ENCODE measurements around the gene COL5A1.

Gene COL5A1

DNA sequence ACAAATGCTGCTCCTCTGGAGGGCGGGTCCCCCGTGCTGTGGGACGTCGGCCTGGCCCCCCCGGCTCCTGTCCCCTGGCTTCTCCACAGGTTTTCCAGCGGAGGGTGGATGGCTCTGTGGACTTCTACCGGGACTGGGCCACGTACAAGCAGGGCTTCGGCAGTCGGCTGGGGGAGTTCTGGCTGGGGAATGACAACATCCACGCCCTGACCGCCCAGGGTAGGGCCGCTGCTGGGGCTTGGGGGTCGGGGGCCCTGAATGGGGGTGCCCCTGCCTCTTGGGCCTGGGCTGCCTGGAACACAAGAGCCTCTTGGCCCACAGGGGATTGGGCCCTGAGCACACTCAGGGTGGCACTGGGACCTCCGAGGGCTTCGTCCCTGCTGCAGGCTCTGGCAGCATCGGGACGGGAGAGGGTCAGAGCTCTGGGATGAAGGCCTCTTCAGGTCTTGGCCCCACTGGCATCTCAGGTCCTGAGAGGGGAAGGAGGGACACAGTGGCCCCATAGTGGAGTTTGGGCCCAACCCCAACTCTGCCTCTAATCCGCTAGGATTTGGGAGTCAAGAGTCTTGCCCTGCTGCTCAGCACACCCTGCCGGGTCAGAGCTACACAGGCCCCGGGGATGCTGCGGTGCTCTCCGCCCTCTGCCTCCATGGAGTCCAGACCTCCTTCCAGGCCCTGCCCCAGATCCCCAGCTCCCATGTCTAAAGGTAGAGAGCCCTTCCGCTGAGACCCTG, 244.2 kb downstream of the COL5A1 start:
- H3K36me3 ChIP-seq (replicated peaks; ENCODE audit: low read depth, low read length): no peaks in the 10 kb centered on the region
- no peaks in the 10 kb centered on the region for H3K27me3 ChIP-seq (ENCODE audit: low read depth, low read length)
- H2AFZ ChIP-seq (ENCODE audit: low read depth, low read length): no peak overlapping the region
- TF ChIP-seq, protein P1, sequence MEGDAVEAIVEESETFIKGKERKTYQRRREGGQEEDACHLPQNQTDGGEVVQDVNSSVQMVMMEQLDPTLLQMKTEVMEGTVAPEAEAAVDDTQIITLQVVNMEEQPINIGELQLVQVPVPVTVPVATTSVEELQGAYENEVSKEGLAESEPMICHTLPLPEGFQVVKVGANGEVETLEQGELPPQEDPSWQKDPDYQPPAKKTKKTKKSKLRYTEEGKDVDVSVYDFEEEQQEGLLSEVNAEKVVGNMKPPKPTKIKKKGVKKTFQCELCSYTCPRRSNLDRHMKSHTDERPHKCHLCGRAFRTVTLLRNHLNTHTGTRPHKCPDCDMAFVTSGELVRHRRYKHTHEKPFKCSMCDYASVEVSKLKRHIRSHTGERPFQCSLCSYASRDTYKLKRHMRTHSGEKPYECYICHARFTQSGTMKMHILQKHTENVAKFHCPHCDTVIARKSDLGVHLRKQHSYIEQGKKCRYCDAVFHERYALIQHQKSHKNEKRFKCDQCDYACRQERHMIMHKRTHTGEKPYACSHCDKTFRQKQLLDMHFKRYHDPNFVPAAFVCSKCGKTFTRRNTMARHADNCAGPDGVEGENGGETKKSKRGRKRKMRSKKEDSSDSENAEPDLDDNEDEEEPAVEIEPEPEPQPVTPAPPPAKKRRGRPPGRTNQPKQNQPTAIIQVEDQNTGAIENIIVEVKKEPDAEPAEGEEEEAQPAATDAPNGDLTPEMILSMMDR (IDR thresholded peaks at IDR 0.05; ENCODE audit: low read depth, low read length): no peak
- no peak for TF ChIP-seq EZH2phosphoT487 (IDR thresholded peaks at IDR 0.05; ENCODE audit: low read depth)
- no peak overlapping the region for H3K4me2 ChIP-seq (ENCODE audit: low read length)
- H4K20me1 ChIP-seq (ENCODE audit: insufficient read depth, low read length): no peaks in the 10 kb centered on the region
- H3K4me3 ChIP-seq (ENCODE audit: low read length): no peak overlapping the region
- no peak overlapping the region for H3K9ac ChIP-seq (ENCODE audit: low read length)
- no peaks in the 10 kb centered on the region for H3K4me1 ChIP-seq (ENCODE audit: low read length)
- no peak overlapping the region for H3K27ac ChIP-seq (ENCODE audit: low read length)
- no peaks in the 10 kb centered on the region for H3K79me2 ChIP-seq (ENCODE audit: low read length)
- no peaks in the 10 kb centered on the region for H3K9me3 ChIP-seq (ENCODE audit: insufficient read depth, low read length)

DNA sequence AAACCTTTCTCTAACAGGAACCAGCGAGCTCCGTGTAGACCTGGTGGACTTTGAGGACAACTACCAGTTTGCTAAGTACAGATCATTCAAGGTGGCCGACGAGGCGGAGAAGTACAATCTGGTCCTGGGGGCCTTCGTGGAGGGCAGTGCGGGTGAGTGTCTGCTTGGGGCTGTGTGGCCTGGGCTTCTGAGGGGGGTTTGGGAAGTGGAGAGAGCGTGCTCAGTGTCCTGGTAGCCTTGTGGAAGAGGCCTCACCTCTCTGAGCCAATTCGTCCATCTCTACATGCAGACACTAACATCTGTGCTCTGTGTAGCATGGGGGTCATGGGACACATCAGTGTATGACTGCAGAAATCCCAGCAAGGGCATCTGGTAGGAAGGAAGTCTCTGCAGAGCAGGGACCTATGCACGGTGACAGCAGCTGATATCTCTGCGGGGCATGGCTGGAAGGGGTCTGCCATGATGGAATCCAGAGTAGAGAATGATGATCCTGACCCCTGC, 244.9 kb downstream of the COL5A1 start:
- H2AFZ ChIP-seq (ENCODE audit: low read depth, low read length): no peak overlapping the region
- H3K79me2 ChIP-seq (ENCODE audit: low read length): no peaks in the 10 kb centered on the region
- H3K27ac ChIP-seq (ENCODE audit: low read length): no peak overlapping the region
- H3K9me3 ChIP-seq (ENCODE audit: insufficient read depth, low read length): no peaks in the 10 kb centered on the region
- no peaks in the 10 kb centered on the region for H3K36me3 ChIP-seq (replicated peaks; ENCODE audit: low read depth, low read length)
- TF ChIP-seq EZH2phosphoT487 (IDR thresholded peaks at IDR 0.05; ENCODE audit: low read depth): no peak
- TF ChIP-seq, protein P1 (IDR thresholded peaks at IDR 0.05; ENCODE audit: low read depth, low read length): no peak
- H3K4me1 ChIP-seq (ENCODE audit: low read length): no peaks in the 10 kb centered on the region
- no peaks in the 10 kb centered on the region for H4K20me1 ChIP-seq (ENCODE audit: insufficient read depth, low read length)
- H3K27me3 ChIP-seq (ENCODE audit: low read depth, low read length): no peaks in the 10 kb centered on the region
- no peak overlapping the region for H3K4me2 ChIP-seq (ENCODE audit: low read length)
- H3K9ac ChIP-seq (ENCODE audit: low read length): no peak overlapping the region
- H3K4me3 ChIP-seq (ENCODE audit: low read length): no peak overlapping the region

DNA sequence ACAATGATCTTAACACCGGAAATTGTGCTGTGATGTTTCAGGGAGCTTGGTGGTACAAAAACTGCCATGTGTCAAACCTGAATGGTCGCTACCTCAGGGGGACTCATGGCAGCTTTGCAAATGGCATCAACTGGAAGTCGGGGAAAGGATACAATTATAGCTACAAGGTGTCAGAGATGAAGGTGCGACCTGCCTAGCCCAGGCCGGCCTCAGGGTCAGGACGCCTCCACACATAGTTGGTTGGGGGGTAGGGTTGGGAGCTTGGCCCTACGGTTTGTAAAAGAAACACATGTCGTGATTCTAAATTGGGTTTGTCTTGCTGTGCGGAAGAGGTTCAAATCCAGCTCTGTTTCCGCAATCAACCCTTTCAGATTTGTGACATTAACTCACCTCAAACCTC, 245.6 kb downstream of the COL5A1 start:
- Histone ChIP-seq H3K4me1 (ENCODE audit: low read length) (no peaks in the 10 kb centered on the region), H3K79me2 (ENCODE audit: low read length) (no peaks in the 10 kb centered on the region), H3K36me3 (replicated peaks; ENCODE audit: low read depth, low read length) (no peaks in the 10 kb centered on the region), H3K4me3 (ENCODE audit: low read length) (no peak overlapping the region), H3K27ac (ENCODE audit: low read length) (no peak overlapping the region), H4K20me1 (ENCODE audit: insufficient read depth, low read length) (no peaks in the 10 kb centered on the region), H3K27me3 (ENCODE audit: low read depth, low read length) (no peaks in the 10 kb centered on the region), H3K4me2 (ENCODE audit: low read length) (no peak overlapping the region), H3K9ac (ENCODE audit: low read length) (no peak overlapping the region), H3K9me3 (ENCODE audit: insufficient read depth, low read length) (no peaks in the 10 kb centered on the region), H2AFZ (ENCODE audit: low read depth, low read length) (no peak overlapping the region)
- TF ChIP-seq EZH2phosphoT487 (IDR thresholded peaks at IDR 0.05; ENCODE audit: low read depth): no peak
- TF ChIP-seq, protein P1 (IDR thresholded peaks at IDR 0.05; ENCODE audit: low read depth, low read length): no peak

DNA sequence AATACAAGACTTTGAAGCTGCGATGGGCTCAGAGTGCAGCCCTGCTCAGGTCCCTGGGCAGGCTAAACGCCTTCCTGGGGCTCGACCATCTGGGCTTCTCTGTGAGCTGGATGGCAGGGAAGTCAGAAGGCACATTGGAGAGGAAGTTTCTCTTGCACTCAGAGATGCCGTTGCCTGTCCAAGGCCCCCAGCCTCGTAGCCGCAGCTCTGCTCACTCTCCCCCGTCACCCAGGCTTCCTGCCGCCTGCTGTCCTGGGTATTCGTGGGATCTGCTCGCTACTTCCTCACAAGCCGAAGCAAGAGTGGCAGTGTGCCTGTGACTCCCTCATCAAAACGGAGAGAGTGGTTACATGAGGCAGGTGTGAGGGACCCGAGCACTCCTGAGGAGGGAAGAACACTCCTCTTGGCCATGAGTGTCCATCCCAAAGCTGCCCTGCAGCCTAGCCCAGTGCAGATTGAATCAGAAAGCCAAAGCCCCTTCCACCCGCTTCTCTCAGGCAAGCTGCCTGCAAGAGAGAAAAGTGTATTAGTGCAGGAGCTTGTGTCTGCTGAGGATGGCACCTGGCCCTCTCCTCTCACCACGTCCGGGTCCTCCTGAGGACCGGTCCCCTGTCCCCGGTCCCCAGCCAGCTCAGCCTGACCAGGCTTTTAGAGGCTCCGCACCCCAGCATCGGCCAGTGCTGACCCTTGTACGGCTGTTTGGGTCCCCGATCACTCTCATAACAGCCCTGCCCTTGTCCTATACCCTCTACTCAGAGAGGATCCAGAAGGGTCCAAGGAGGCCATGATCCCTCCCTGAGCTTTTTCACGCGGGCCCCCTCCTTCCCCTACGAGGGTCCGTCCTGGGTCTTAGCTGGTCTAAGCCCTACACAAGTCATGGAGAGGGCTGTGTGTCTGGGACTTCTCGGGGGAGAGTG, 246.3 kb downstream of the COL5A1 start:
- Histone ChIP-seq H3K79me2 (ENCODE audit: low read length) (no peaks in the 10 kb centered on the region), H3K4me3 (ENCODE audit: low read length) (no peak overlapping the region), H3K27ac (ENCODE audit: low read length) (no peak overlapping the region), H4K20me1 (ENCODE audit: insufficient read depth, low read length) (no peaks in the 10 kb centered on the region), H2AFZ (ENCODE audit: low read depth, low read length) (no peak overlapping the region; the same call in 1 of the 2 replicates), H3K4me2 (ENCODE audit: low read length) (no peak overlapping the region), H3K9me3 (ENCODE audit: insufficient read depth, low read length) (no peaks in the 10 kb centered on the region), H3K4me1 (ENCODE audit: low read length) (no peaks in the 10 kb centered on the region), H3K9ac (ENCODE audit: low read length) (no peak overlapping the region), H3K27me3 (ENCODE audit: low read depth, low read length) (no peaks in the 10 kb centered on the region), H3K36me3 (replicated peaks; ENCODE audit: low read depth, low read length) (no peaks in the 10 kb centered on the region)
- TF ChIP-seq EZH2phosphoT487 (IDR thresholded peaks at IDR 0.05; ENCODE audit: low read depth): no peak
- TF ChIP-seq, protein P1 (IDR thresholded peaks at IDR 0.05; ENCODE audit: low read depth, low read length): no peak
